Activated CD4-positive, CD25-positive, alpha-beta regulatory T cell treated with anti-CD3 and anti-CD28 coated beads, Interleukin-2, amount 50 U/mL, for 72 hours (primary cell): ENCODE results near the gene MED25.

Experiments used
- DNase-seq: peaks from one replicate; pipeline ENCODE4 v3.0.0; 2021

Gene MED25

GRCh38 chr19:49817964-49818648, at the start of gene MED25:
Gene MED25 (plus strand): TSS chr19:49818289. CDS start chr19:49818342, 53 bp downstream.
- peak; percentile 92 for DNase-seq

GRCh38 chr19:49770529-49770928, 47.6 kb upstream of the MED25 start:
- DNase-seq, result no peak

- no peak for DNase-seq
Measured at GRCh38 chr19:49771674-49772139, 46.4 kb upstream of the MED25 start.

- DNase-seq, result no peak
Measured at GRCh38 chr19:49772850-49773432, 45.1 kb upstream of the MED25 start.

- DNase-seq, result no peak
Measured at GRCh38 chr19:49773663-49774350, 44.3 kb upstream of the MED25 start.

GRCh38 chr19:49774969-49775368, 43.1 kb upstream of the MED25 start:
- no peak for DNase-seq

- no peak for DNase-seq
Measured at GRCh38 chr19:49775742-49776370, 42.2 kb upstream of the MED25 start.

GRCh38 chr19:49776371-49776764, 41.7 kb upstream of the MED25 start:
- no peak for DNase-seq

GRCh38 chr19:49779731-49780555, 38.1 kb upstream of the MED25 start:
- DNase-seq, result no peak

- no peak for DNase-seq
Measured at GRCh38 chr19:49780861-49781260, 37.2 kb upstream of the MED25 start.

GRCh38 chr19:49781394-49781793, 36.7 kb upstream of the MED25 start:
- DNase-seq, result no peak

- no peak for DNase-seq
Measured at GRCh38 chr19:49782515-49782914, 35.6 kb upstream of the MED25 start.

- no peak for DNase-seq
Measured at GRCh38 chr19:49786376-49786820, 31.7 kb upstream of the MED25 start.

- DNase-seq, result no peak
Measured at GRCh38 chr19:49787746-49788145, 30.3 kb upstream of the MED25 start.

GRCh38 chr19:49788857-49789256, 29.2 kb upstream of the MED25 start:
- no peak for DNase-seq

- DNase-seq, result no peak
Measured at GRCh38 chr19:49790866-49791265, 27.2 kb upstream of the MED25 start.

- DNase-seq, result no peak
Measured at GRCh38 chr19:49791776-49792445, 26.2 kb upstream of the MED25 start.

- no peak for DNase-seq
Measured at GRCh38 chr19:49792829-49793560, 25.1 kb upstream of the MED25 start.

- no peak for DNase-seq
Measured at GRCh38 chr19:49793561-49793840, 24.6 kb upstream of the MED25 start.

- DNase-seq, result no peak
Measured at GRCh38 chr19:49795615-49796014, 22.5 kb upstream of the MED25 start.

- DNase-seq, result no peak
Measured at GRCh38 chr19:49798574-49798973, 19.5 kb upstream of the MED25 start.
